ENCODE measurements around the gene ANGPTL2. TPM values are rescaled to one million over a fixed set of nuclear protein-coding genes. Genes with fewer than 3 reads are reported as not detected.
A peak's percentile ranks its signal among the peaks of the same experiment; 100 is the strongest.

The ANGPTL2 gene
- polyA plus RNA-seq, 1 of the 3 experiments (the other 2 are of a cell fraction) = 12.3 TPM

DNA sequence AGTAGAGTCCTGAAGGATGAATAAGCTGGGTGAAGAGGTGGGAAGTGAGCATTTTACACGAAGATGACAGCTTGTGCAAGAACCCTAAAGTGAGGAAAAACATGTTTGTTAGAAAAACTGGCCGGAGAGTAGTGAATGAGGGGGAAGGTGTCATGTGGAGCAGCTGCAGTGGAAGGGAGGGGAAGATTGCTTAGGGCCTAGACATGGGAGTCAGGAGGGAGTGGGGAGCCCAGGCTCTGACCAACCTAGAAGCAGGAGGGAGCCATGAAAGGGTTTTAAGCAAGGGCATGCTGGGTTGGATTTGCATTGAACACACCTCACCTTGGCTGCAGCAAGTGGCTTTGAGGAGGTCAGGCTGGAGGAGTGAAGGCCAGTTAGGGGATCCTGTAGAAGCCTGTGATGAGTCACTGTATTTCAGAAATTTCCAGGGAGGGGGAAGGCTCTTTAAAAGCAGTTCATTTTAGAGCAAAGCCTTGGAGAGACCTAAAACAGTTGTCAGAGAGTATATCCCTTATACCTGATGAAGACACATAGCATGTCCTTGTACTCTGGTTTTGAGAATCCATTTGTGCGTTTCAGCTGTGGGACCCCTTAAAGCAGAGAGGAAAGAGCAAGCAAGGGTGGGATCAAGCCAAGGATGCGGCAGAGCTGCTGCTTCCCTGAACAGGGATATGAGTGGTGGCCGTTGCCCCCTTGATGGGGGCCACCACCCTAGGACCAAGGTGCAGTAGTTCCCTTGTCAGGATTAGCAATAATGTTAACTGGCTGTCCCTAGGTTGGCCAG, 45.4 kb downstream of the ANGPTL2 start:
- Histone ChIP-seq H3K36me3 (replicated peaks in 1 of 2; ENCODE audit: control insufficient read depth in 1 of 2, insufficient read depth in 2 of 2, low read length in 1 of 2) (no peaks in the 10 kb centered on the region), H2AFZ (ENCODE audit: low read depth) (no peak overlapping the region), H3F3A (replicated peaks; ENCODE audit: insufficient read depth) (no peaks in the 10 kb centered on the region), H3K4me2 (no peak overlapping the region), H4K20me1 (ENCODE audit: insufficient read depth) (no peaks in the 10 kb centered on the region), H3K79me2 (ENCODE audit: insufficient read depth) (no peaks in the 10 kb centered on the region), H3K9ac (no peak overlapping the region), H3K9me3 (no peaks in the 10 kb centered on the region), H3K4me3 (ENCODE audit: low read depth in 2 of 2, low read length in 1 of 2) (no peak overlapping the region), H3K27me3 (ENCODE audit: insufficient read depth) (no peaks in the 10 kb centered on the region), H3K9me2 (no peaks in the 10 kb centered on the region), H3K27ac (ENCODE audit: low read depth in 2 of 2, low read length in 1 of 2) (no peak overlapping the region), H3K4me1 (ENCODE audit: control insufficient read depth in 1 of 2, insufficient read depth in 2 of 2, low read depth in 1 of 2, low read length in 1 of 2) (peaks cover 0 to 8% of the 10 kb centered on the region in 2 experiments; a peak in 1 of 4 replicates)
- ChIA-PET POLR2A (no interaction called here), CTCF (interaction anchor here (0.8 to 1.7 kb wide), 2 partner anchors 30 to 122 kb away, joined by 3 to 4 read pairs; no protein-coding TSS in a partner anchor)
- no peak for TF ChIP-seq JUND (IDR thresholded peaks at IDR 0.05)
- TF ChIP-seq FOSL2 (IDR thresholded peaks at IDR 0.05; ENCODE audit: borderline replicate concordance, low read depth) = peak; percentile 10; the same call in 1 of the 2 replicates
- DNase-seq = no peak
- WGBS (ENCODE audit: low lambda C conversion rate) = 75% methylated on average over 5 of the region's 5 CpGs

DNA sequence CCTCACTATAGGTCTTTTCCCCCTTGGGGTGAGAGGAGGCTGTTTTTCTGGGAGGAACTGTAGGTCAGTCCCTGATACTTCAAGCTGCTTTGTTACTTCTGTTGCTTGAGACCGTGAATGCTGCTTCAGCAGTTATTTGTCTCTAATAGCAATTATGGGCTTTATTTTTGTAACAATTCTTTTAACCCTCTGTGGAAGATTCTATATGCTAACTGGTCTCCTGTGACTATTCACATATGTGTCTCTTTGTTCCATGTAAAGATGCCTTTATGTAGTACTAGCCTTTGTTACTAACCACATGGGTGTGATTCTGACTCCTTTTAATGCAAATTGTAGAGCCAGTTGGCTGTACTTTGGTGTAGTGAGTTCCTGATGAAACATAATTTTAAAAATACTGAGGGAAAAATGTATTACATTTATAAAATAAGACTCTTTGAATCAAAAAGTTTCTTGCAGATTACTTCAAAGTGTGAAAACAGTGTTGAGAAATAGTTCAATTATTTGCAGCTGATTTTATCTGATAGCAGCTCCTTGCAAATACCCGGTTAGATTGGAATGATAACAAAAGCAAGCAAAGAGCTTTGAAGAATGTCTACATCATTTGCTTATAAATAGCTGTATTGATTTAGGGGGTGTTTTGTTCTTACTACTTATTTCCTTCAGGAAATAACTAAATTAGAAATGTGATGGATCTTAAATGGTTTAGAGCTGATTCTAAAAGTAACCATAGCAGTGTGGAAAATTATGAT, 46.6 kb downstream of the ANGPTL2 start:
- H3K9ac ChIP-seq = no peak overlapping the region
- peaks cover 10% of the 10 kb centered on the region; the same call in 1 of the 2 replicates for H3K9me3 ChIP-seq
- no peak overlapping the region for H3K4me3 ChIP-seq (ENCODE audit: low read depth in 2 of 2, low read length in 1 of 2)
- H2AFZ ChIP-seq (ENCODE audit: low read depth) = no peak overlapping the region
- H3K9me2 ChIP-seq = no peaks in the 10 kb centered on the region
- CTCF ChIA-PET = interaction anchor here (0.6 kb wide), 1 partner anchor 878 kb away, joined by 3 read pairs; no protein-coding TSS in a partner anchor
- no peaks in the 10 kb centered on the region for H3K79me2 ChIP-seq (ENCODE audit: insufficient read depth)
- POLR2A ChIA-PET = no interaction called here
- peaks cover 0 to 8% of the 10 kb centered on the region in 2 experiments; a peak in 1 of 4 replicates for H3K4me1 ChIP-seq (ENCODE audit: control insufficient read depth in 1 of 2, insufficient read depth in 2 of 2, low read depth in 1 of 2, low read length in 1 of 2)
- H3K4me2 ChIP-seq = no peak overlapping the region
- 69% methylated on average over 2 of the region's 2 CpGs for WGBS (ENCODE audit: low lambda C conversion rate)
- H3K36me3 ChIP-seq (replicated peaks in 1 of 2; ENCODE audit: control insufficient read depth in 1 of 2, insufficient read depth in 2 of 2, low read length in 1 of 2) = peaks cover 0 to 2% of the 10 kb centered on the region in 2 experiments
- DNase-seq = no peak
- H3K27ac ChIP-seq (ENCODE audit: low read depth in 2 of 2, low read length in 1 of 2) = no peak overlapping the region
- no peaks in the 10 kb centered on the region for H3F3A ChIP-seq (replicated peaks; ENCODE audit: insufficient read depth)
- H4K20me1 ChIP-seq (ENCODE audit: insufficient read depth) = no peaks in the 10 kb centered on the region
- H3K27me3 ChIP-seq (ENCODE audit: insufficient read depth) = no peaks in the 10 kb centered on the region
- no peak for TF ChIP-seq RFX5 (IDR thresholded peaks at IDR 0.05; ENCODE audit: low read length)
- no peak for TF ChIP-seq RCOR1 (IDR thresholded peaks at IDR 0.05; ENCODE audit: low read length)
- TF ChIP-seq TAF1 (IDR thresholded peaks at IDR 0.05; ENCODE audit: borderline replicate concordance, low read depth, low read length) = no peak
- TF ChIP-seq TEAD4 (IDR thresholded peaks at IDR 0.05; ENCODE audit: borderline replicate concordance, insufficient read depth) = no peak
- TF ChIP-seq, protein P1, sequence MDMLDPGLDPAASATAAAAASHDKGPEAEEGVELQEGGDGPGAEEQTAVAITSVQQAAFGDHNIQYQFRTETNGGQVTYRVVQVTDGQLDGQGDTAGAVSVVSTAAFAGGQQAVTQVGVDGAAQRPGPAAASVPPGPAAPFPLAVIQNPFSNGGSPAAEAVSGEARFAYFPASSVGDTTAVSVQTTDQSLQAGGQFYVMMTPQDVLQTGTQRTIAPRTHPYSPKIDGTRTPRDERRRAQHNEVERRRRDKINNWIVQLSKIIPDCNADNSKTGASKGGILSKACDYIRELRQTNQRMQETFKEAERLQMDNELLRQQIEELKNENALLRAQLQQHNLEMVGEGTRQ (IDR thresholded peaks at IDR 0.05; ENCODE audit: borderline replicate concordance, low read depth, low read length) = no peak
- TF ChIP-seq, protein P2, sequence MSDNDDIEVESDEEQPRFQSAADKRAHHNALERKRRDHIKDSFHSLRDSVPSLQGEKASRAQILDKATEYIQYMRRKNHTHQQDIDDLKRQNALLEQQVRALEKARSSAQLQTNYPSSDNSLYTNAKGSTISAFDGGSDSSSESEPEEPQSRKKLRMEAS (IDR thresholded peaks at IDR 0.05; ENCODE audit: low read depth) = no peak
- TF ChIP-seq, protein P3, sequence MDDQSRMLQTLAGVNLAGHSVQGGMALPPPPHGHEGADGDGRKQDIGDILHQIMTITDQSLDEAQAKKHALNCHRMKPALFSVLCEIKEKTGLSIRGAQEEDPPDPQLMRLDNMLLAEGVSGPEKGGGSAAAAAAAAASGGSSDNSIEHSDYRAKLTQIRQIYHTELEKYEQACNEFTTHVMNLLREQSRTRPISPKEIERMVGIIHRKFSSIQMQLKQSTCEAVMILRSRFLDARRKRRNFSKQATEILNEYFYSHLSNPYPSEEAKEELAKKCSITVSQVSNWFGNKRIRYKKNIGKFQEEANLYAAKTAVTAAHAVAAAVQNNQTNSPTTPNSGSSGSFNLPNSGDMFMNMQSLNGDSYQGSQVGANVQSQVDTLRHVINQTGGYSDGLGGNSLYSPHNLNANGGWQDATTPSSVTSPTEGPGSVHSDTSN (IDR thresholded peaks at IDR 0.05) = no peak
- TF ChIP-seq SMC3 (IDR thresholded peaks at IDR 0.05; ENCODE audit: low read depth, low read length) = no peak
- no peak for TF ChIP-seq TCF12 (IDR thresholded peaks at IDR 0.05)
- no peak for TF ChIP-seq EZH2phosphoT487 (IDR thresholded peaks at IDR 0.05; ENCODE audit: borderline replicate concordance, low read depth)
- TF ChIP-seq MEF2A (IDR thresholded peaks at IDR 0.05; ENCODE audit: borderline replicate concordance, low read depth) = no peak
- no peak for TF ChIP-seq RAD21 (IDR thresholded peaks at IDR 0.05; ENCODE audit: low read length)
- TF ChIP-seq CHD2 (IDR thresholded peaks at IDR 0.05; ENCODE audit: low read length, partially characterized antibody) = no peak
- TF ChIP-seq, protein P4, sequence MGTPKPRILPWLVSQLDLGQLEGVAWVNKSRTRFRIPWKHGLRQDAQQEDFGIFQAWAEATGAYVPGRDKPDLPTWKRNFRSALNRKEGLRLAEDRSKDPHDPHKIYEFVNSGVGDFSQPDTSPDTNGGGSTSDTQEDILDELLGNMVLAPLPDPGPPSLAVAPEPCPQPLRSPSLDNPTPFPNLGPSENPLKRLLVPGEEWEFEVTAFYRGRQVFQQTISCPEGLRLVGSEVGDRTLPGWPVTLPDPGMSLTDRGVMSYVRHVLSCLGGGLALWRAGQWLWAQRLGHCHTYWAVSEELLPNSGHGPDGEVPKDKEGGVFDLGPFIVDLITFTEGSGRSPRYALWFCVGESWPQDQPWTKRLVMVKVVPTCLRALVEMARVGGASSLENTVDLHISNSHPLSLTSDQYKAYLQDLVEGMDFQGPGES (IDR thresholded peaks at IDR 0.05; ENCODE audit: low read depth, low read length) = no peak
- no peak for TF ChIP-seq FOXM1 (IDR thresholded peaks at IDR 0.05; ENCODE audit: low read depth)
- TF ChIP-seq GABPA (IDR thresholded peaks at IDR 0.05; ENCODE audit: low read depth) = no peak
- no peak for TF ChIP-seq NRF1 (IDR thresholded peaks at IDR 0.05; ENCODE audit: low read depth, low read length)
- TF ChIP-seq, protein P5, sequence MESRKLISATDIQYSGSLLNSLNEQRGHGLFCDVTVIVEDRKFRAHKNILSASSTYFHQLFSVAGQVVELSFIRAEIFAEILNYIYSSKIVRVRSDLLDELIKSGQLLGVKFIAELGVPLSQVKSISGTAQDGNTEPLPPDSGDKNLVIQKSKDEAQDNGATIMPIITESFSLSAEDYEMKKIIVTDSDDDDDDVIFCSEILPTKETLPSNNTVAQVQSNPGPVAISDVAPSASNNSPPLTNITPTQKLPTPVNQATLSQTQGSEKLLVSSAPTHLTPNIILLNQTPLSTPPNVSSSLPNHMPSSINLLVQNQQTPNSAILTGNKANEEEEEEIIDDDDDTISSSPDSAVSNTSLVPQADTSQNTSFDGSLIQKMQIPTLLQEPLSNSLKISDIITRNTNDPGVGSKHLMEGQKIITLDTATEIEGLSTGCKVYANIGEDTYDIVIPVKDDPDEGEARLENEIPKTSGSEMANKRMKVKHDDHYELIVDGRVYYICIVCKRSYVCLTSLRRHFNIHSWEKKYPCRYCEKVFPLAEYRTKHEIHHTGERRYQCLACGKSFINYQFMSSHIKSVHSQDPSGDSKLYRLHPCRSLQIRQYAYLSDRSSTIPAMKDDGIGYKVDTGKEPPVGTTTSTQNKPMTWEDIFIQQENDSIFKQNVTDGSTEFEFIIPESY (IDR thresholded peaks at IDR 0.05; ENCODE audit: borderline replicate concordance, low read depth) = no peak
- no peak for TF ChIP-seq NFIC (IDR thresholded peaks at IDR 0.05; ENCODE audit: borderline replicate concordance)

Data from SK-N-SH (cell line).